DMS153 treated with DMSO at 0.1 percent for 48 hours (cell line): ENCODE results near the gene OAS1.

Source experiments
- DNase-seq: peaks from one replicate; lab custom pipeline; 2025; ENCODE audit not compliant: unreplicated experiment; lab: John Stamatoyannopoulos, UW

The OAS1 gene

DNA sequence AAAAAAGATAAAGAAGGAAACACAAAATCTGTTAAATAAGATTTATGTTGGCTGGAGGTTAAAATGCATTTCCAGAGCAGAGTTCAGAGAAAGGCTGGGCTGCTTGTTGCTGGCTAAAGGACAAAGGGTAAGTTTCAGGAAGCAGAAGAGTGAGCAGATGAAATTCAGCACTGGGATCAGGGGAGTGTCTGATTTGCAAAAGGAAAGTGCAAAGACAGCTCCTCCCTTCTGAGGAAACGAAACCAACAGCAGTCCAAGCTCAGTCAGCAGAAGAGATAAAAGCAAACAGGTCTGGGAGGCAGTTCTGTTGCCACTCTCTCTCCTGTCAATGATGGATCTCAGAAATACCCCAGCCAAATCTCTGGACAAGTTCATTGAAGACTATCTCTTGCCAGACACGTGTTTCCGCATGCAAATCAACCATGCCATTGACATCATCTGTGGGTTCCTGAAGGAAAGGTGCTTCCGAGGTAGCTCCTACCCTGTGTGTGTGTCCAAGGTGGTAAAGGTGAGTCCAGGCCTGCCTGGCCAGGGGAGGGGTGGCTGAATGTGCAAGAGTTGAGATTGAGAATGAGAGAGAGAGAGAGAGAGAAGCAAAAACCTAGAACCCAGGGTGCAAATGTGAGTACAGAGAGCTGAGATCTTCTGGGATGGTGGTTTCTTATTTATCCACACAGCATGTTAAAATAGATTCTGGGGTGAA, at the start of gene OAS1:
TSS of gene OAS1 (plus strand) at position 251 of the 703 bp plus-strand sequence. CDS start at position 329, 78 bp downstream.
- DNase-seq, result peak; percentile 75

DNA sequence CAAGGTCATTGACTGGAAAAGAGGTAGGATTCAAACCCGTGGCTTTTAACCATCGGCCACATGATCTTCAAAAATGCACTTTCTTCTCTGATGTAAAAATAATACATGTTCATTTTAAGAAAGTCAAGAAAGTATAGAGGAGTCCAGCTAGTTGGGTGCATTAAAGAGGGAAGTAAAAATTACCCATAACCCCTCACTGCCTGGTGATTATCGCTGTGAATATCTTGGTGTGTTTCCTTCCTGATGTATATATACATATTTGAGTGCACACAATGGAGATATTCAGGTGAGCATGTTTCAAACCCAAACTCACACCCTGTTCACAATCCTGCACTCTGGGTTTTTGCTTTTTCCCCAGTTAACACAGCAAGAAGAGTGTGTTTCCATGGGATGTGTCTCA, 47.5 kb upstream of the OAS1 start:
- no peak for DNase-seq

DNA sequence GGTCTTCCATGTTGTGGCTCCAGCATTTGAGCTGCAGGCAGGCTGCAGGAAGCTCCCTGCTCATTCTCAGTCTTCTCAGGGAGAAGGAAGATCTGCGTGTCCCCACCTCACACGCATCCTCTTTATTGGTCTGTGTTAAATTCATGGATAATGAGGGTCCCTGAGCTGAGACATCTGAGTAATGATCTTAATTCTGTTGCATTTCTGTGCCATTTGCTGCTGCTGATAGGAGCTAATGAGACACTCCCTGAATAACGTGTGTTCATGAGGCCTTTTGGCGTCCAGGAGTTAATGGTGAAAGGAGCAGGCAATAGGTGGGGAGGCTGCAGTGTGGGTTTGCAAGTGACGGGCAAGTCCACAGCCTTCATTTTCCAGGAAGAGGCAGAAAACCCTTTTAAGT, 46.6 kb upstream of the OAS1 start:
- no peak for DNase-seq

DNA sequence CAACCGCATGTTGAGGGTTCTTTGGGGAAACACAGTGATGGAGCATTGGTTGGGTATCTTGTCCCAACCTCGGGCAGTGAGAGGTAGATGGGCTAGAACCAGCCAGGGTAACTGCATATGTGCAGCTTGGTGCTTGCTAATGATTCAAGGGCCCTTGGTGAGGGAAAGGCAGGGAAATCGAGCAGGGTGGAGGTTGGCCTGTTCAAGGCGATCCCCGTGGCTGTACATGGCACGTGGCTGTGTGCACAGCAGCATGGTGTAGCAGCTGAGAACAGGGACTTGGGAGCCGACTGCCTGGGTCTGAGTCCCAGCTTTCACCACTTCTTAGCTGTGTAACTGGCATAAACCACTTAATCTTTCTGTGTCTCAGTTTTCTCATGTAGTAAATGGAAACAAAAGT, 45.5 kb upstream of the OAS1 start:
- no peak for DNase-seq

DNA sequence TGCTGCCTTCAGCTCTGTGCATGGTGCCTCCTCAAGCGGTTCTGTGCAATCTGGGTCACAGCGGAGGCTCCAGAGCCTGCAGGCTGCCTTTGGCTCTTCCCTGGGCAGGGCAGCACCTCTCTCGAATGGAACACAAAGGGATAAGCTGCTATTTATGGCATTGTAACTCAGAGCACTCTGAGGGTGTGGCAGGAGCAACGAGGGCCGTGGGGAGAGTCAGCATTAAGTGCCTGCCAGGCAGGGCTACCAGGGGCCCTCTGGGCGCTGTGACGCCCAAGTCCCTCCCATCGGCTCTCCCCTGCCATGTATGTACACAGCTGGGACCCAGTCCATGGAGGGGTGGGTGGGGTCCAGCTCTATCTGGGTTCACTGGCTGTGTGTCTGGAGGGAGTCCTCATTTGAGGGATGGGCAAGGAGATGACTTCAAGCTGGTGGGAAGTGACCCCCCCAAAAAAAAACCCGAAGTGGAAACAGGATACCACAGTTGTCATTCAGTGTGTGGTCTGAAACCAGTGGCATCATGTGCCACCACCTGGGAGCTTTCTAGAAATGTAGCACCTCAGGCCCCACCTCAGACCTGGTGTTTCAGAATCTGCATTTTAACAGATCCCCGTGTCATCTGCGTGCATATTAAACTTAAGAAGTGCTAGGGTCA, 44.0 kb upstream of the OAS1 start:
- DNase-seq, result peak; percentile 7

DNA sequence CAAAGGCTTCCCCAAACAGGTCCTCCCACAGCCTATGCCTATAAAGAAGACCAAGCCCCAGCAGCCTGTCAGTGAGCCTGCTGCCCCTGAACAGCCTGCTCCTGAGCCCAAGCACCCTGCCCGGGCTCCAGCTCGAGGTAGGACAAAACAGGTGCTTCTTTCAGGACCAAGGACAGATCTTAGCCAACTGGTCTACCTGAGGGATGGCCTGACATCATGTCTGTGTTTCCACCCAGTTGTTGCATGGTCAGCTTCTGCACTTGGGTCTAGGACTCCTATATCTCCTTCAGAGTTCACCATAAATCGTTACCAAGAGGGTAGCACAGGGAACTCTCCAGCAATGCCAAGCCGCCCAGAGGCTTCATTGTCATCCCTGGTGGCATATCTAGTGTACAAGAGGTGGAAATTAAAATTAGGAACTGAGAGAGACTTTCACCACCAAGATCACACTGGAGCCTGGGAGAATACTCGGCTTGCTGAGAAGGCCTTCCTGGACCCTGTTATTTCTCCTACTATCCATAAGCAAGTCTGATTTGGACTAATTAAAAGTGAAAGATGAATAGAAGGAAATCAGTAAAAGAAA, 38.2 kb upstream of the OAS1 start:
- no peak for DNase-seq

DNA sequence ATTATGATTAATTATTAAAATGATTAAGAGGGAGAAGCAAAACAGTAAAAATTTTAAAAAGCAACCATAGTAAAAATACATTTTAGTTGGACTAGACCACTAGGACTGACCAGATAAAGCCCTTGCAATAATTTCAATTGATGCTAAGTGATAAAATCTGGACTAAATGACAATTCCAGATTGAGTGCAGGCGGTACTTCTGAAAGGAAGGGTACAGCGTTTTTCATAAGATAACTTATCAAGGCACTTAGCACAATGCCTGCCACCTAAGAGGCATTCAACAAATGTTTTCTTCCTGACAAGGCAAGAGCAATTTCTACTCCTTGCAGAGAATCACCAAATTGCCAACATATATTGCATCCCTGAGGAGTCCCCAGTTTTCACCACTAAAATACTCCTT, 37.7 kb upstream of the OAS1 start:
- no peak for DNase-seq

DNA sequence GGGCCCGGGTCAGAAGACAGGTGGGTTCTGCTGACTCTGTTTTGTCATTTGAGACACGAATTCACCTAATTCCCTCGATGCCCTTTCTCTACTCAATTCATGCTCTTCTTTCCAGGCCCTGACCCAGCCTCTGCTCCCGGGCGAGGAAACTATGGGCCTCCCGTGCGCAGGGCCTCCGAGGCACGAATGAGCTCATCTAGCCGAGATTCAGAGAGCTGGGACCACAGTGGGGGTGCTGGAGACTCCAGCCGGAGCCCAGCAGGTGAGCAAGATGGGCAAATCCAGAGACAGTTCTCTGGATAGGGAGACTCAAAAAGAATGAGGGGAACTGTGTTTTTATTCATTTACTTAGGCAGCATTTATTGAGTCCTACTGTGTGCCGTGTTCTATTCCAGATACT, 37.0 kb upstream of the OAS1 start:
- DNase-seq, result no peak

DNA sequence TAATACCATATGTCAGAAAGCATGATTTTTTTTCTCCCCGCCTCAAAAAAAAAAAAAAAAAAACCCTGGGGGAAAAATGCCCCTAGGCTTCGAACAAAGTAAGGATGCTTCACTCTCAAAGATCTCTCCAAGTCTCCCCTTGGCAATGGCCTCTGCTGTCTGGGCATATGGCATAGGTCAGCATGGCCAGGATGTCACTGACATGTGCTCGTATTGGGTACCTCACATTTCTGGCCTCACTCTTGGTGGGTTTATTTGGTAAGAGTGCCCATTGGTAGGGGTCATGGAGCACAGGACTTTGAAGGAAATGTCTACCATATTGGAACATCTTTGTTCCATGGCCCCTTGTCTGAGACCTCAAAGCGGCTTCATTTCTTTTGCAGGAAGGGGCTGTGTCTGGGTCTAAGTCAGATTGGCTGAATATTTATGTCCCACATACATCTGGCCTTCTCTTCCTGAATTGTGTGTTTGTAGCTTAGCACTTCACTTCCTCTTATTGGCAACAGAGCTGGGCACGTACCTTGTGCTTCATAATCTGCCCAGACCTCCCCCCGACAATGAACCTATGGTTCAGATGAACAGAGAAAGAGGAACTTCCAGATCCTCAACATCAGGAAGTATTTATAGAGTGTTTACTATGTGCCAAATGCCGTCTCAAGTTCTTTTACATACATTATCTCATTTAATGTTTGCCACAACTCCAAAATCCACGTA, 36.3 kb upstream of the OAS1 start:
- no peak for DNase-seq

DNA sequence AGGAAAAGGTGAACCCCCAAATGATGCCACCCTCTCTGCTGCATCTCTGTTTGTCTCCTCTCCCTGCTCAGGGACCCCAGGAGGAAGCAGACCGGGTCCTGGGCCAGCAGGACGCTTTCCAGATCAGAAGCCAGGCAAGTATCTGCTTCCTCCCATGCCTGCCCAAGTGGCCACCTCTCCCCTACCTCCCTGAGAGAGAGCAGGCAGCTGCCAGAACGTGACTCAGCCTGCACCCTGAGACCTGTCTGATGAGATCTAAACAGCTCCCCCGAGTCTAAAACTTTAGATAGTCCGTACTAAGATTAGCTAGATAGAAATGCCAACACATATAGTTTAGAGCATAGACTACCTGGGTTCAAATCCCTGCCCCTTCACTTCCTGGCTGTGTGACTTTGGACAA, 31.2 kb upstream of the OAS1 start:
- DNase-seq, result no peak

DNA sequence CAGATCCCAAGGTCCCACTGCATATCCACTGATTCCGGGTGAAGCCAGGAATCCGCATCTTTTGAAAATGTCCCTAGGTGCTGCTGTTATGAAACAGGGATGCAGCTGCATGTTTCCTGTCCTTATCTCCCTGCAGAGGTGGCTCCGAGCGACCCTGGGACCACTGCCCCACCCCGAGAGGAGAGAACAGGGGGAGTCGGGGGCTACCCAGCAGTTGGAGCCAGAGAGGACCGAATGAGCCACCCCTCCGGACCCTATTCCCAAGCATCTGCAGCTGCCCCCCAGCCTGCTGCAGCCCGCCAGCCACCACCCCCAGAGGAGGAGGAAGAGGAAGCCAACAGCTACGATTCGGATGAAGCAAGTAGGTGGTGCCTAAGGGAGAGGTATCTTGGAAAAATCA, 30.3 kb upstream of the OAS1 start:
- DNase-seq, result no peak

DNA sequence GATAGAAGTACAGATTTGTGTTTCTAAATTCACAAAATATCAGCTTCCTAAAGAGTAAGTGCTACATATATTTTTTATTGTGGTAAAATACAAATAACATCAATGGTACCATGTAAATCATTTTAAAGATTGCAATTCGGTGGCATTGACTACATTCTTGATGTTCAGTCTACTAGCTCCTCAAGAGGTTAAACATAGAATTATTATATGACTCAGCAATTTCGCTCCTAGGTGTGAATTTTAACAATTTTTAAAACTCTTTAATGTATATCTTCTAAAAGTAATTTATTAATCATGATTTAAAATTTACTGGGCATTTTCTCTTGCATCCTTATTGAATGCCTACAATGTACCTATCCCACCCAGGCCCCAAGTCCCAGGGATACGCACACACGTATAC, 29.8 kb upstream of the OAS1 start:
- no peak for DNase-seq

DNA sequence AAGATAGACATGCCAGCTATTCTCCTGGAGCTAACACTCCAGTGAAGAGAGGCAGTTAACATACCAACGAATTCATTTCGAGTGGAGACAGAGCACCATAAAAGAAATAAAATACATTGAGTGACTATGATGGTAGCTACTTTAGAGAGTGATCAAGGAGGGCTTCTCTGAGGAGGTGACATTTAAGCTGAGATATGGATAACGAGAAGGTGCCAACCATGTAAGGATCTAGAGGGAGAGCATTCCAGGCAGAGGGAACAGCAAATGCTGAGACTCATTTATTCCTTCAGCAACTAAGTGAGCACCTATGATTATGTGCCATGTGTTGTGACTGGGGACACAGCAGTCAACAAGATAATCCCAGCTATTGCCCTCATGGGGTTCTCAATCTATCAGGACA, 28.3 kb upstream of the OAS1 start:
- DNase-seq, result no peak

DNA sequence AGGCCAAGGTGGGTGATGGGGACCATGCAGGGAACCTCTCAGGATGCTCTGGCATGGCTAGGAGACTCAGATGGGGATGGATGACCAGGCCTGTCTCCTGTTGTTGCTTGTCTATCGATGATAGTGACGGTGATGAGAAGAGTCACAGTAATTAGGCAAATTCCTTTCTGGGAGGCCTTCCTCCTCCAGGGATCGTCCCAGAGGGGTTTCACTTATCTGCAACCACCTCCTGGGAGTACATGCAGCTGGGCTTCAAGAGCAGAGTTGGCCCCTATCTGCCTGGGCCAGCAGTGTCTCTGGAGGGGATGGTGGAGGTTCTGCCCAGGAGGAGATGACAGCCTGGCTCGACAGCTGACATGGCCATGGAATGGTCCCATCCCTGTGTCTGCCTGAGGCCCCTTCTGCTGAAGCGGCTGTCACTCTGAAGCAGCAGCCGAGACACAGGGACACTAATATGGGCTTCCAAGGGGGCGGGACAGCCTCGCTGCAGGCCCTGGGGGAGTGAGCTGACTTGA, 27.5 kb upstream of the OAS1 start:
- DNase-seq, result no peak

DNA sequence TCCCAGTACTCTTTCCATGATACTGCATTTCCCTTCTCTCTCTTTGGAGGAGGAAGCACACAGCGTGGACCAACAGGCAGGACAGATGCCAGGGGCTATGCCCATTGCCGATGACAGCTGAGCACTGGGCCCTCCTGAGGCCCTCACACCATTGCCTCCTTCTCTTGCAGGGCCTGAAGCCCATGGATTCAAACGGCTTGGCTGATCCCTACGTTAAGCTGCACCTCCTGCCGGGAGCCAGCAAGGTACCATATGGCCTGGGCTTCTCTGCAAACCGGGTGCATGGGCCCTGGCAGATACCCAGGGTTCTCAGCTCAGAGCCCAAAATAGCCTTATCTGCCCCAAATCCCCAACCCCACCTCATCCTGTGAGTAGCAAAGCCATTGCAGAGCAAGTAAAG, 25.2 kb upstream of the OAS1 start:
- no peak for DNase-seq

DNA sequence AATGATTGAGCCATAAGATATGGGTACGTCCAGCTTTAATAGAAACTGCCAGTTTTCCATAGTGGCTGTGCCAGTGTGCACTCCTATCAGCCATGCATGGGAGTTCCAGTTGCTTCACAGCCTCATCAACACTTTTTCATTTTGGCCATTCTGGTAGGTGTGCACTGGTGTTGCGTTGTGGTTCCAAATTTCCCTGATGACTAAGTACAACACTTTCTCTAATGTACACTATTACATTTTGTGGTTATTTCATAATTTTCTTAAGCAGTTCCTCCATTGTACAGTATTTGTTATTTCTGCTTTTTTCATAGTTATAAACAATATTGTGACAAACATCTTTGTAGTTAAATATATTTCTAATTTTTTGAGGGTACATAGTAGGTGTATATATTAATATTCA, 21.5 kb upstream of the OAS1 start:
- no peak for DNase-seq

DNA sequence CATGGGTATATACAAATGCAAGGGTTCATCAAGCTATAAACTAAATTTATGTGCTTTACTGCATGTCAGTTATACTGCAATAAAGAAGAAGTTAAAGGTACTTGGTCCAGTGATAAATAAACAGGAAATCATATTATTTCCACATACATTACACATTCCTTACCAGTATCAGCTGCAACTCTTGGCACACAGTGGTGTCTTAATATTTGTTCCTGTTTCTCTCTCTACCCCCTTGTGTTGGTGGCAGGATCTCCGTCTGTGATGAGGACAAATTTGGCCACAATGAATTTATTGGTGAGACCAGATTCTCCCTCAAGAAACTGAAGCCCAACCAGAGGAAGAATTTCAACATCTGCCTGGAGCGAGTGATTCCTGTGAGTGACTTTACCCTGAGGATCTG, 19.2 kb upstream of the OAS1 start:
- no peak for DNase-seq

DNA sequence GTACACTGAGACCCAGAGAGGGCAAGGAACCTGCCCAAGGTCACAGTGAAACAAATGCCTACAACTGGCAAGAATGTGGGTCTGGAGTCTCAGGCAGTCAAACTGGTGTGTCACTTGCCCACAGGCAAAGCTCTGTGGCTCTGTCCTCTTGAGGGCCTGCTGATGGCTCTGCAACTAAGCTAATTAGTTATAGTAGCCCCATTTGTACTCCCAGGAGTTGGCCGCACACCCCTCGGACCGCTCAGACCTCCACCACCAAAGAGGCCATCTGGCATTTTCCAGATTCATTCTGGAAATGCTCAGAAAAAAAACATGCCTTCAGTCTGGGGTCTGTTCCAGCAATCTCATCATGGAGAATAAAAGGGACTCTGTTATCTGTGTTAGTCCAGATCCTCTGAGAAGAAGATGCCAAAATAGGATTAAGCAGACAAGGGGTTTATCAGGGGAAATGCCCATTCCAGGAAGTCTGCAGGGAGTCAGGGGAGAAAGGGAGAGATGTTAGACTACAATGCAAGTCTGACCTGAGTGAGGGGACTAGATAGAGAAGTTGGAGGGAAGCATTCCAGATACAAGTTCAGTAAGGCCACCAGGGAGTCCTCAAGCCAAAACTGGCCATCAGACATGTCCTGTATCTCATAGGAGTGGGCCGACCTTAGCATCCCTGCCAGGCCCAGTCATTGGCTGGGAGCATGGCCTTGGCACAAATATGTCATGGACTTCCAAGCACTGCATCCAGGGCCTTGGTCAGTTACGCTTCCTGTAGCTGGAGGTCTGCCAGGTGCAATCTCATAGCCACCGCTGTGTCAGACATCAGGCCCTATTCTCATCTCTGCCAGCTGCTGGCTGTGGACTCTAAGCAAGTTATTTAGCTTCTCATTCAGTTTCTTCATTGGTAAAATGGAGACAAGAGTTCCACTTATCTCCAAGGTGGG, 15.4 kb upstream of the OAS1 start:
- DNase-seq, result no peak

DNA sequence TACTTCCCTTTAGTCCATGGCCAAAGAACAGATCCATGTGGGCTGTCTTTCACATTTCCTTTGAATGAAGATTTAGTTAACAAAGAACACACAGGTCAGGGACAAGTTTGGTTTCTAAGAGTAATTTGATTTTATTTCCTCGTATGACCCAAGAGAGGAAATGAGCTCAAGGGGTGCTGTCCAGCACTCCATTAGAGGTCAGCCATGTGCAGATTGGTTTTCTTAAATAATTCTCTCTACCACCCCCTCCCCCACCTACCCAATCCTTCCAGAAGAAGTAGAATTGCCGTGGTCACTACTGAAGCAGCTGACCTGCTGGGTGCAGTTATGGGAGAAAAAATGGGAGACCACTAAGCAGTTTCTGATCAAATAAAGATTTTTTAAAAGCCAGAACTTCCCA, 13.9 kb upstream of the OAS1 start:
- no peak for DNase-seq

DNA sequence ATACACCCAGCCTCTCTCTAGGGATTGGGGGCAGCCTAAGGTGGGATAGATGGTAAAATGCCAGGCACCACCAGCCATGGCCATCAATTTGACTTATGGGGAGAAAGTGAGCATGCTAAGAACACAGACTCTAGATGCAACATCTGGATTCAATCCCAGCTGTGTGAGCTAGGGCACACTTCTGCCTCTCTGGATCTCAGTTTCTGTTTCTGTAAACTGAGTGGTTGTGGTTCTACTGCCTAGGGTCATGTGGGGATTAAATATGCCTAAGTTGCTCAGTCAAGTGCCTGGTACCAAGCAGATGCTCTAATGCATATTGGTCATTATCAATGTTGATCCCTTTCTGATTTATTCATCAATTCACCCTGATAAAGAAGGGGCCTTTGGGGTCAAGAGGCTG, 12.6 kb upstream of the OAS1 start:
- no peak for DNase-seq

DNA sequence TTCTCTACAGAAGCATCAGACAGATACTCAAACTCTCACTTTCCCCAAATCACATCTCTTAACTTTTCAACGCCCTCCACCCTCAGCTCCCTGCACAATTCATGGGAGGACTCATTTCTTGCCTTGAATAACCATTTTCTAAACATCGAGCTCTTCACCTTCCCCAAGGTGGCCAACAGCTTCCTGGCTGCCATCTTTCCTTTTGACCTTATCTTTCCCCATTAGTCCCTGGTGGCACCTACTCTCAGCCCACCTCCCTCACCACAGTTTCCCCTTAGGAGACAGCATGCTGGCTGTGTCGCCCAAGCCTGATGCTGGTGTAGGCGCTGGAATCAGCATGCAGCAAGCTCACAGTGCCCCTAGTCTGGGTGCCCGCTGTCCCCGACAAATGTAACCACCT, 8.4 kb upstream of the OAS1 start:
- no peak for DNase-seq
